ENCODE measurements around the gene PLEKHA5. TPM values are rescaled to one million over a fixed set of nuclear protein-coding genes. Genes with fewer than 3 reads are reported as not detected.
A peak's percentile ranks its signal among the peaks of the same experiment; 100 is the strongest.

The PLEKHA5 gene
- total RNA-seq, 4 donors from 2014 or later: 31.0 to 41.7 (median 34.1) TPM

- intact Hi-C loops (cut with DNase I; ENCODE audit: low total_unique reads): no loop called here
- 0 to 1% methylated on average over 44 to 54 of the region's 61 CpGs for WGBS, 2 donors
- peak; percentile 28 to 89 for DNase-seq (ENCODE audit: low spot score in 2 of 2)
- TF ChIP-seq CTCF (IDR thresholded peaks at IDR 0.05): no peak
- TF ChIP-seq POLR2A (IDR thresholded peaks at IDR 0.05): no peak
- H3K4me3 ChIP-seq (ENCODE audit: low read depth, poor library complexity, severe bottlenecking): peak overlapping the region; percentile 91
Observed at GRCh38 chr12:19130224-19131024, 891 bp downstream of the PLEKHA5 start.

GRCh38 chr12:19131025-19131444 is 1.5 kb downstream of the PLEKHA5 start:
- intact Hi-C loops (cut with DNase I; ENCODE audit: low total_unique reads): no loop called here
- WGBS, 2 donors: 3% methylated on average over 7 of the region's 7 CpGs
- DNase-seq (ENCODE audit: low spot score in 2 of 2): no peak
- peak overlapping the region; percentile 91 for H3K4me3 ChIP-seq (ENCODE audit: low read depth, poor library complexity, severe bottlenecking)
- no peak for TF ChIP-seq CTCF (IDR thresholded peaks at IDR 0.05)
- no peak for TF ChIP-seq POLR2A (IDR thresholded peaks at IDR 0.05)

GRCh38 chr12:19138551-19138950 is 9.0 kb downstream of the PLEKHA5 start:
- WGBS, 2 donors: 61 to 79% methylated on average over 4 of the region's 4 CpGs
- intact Hi-C loops (cut with DNase I; ENCODE audit: low total_unique reads): no loop called here
- no peak for DNase-seq (ENCODE audit: low spot score in 2 of 2)
- TF ChIP-seq CTCF (IDR thresholded peaks at IDR 0.05) (no peak), POLR2A (IDR thresholded peaks at IDR 0.05) (no peak)
- no peak overlapping the region for H3K4me3 ChIP-seq (ENCODE audit: low read depth, poor library complexity, severe bottlenecking)

- no peak overlapping the region for H3K4me3 ChIP-seq (ENCODE audit: low read depth, poor library complexity, severe bottlenecking)
- 96 to 99% methylated on average over 3 of the region's 3 CpGs for WGBS, 2 donors
- no peak for DNase-seq (ENCODE audit: low spot score in 2 of 2)
- intact Hi-C loops (cut with DNase I; ENCODE audit: low total_unique reads): no loop called here
- TF ChIP-seq POLR2A (IDR thresholded peaks at IDR 0.05) (no peak), CTCF (IDR thresholded peaks at IDR 0.05) (no peak)
Observed at GRCh38 chr12:19138956-19139355, 9.4 kb downstream of the PLEKHA5 start.

- H3K4me3 ChIP-seq (ENCODE audit: low read depth, poor library complexity, severe bottlenecking): no peak overlapping the region
- intact Hi-C loops (cut with DNase I; ENCODE audit: low total_unique reads): no loop called here
- no peak for DNase-seq (ENCODE audit: low spot score in 2 of 2)
- WGBS, 2 donors: 92 to 93% methylated on average over 3 of the region's 3 CpGs
- TF ChIP-seq POLR2A (IDR thresholded peaks at IDR 0.05): no peak
- no peak for TF ChIP-seq CTCF (IDR thresholded peaks at IDR 0.05)
Observed at GRCh38 chr12:19139615-19140194, 10.2 kb downstream of the PLEKHA5 start.

Measured in lower leg skin (tissue), 4 donors.